ENCODE measurements around the gene IMPDH1. TPM values are rescaled to one million over a fixed set of nuclear protein-coding genes. Genes with fewer than 3 reads are reported as not detected.

Gene IMPDH1
- total and polyA plus RNA-seq, 2 donors (not counting 3 experiments of a cell fraction or from before 2014, with no cell fraction given) = 78.8 to 97.9 TPM

DNA sequence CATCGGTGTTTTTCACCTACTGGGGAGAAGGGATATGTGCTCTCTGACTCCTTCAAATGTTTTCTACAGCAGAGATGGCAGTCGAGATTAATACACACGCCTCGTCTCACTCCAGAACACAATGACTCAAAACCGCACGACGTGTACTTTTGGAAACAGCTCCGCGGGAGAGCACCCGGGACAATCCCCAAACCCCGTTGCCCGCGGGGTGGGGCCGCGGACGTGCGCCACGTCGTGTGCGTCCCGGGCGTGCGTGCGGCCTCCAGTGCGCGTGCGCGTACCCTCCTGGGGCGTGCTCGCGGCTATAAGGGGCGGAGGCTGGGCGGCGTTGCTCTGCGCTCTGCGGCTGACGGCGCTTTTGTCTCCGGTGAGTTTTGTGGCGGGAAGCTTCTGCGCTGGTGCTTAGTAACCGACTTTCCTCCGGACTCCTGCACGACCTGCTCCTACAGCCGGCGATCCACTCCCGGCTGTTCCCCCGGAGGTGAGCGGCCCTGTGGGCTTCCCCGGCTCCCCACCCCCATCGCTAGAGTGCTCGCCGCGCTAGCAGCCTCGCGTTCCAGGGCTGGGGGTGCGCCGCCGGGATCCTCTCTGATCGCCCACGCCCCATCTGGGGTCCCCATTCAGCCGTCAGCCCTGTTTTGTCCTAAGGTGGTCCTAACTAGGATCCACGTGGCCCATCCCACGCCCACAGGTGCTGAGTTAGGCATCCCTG lies 45.9 kb upstream of the IMPDH1 start, which contains the start of gene HILPDA:
TSS of gene HILPDA (plus strand) at position 336 of the 712 bp plus-strand sequence. CDS start 1,391 bp downstream, outside the sequence.
- FAIRE-seq (peak; percentile 84), DNase-seq (ENCODE audit: low read depth, low spot score) (peak; percentile 90)
- CTCF ChIA-PET = interaction anchor here (0.6 to 7.4 kb wide), 4 partner anchors 13 to 68 kb away, joined by 4 to 123 read pairs (median 5); no protein-coding TSS in a partner anchor
- Histone ChIP-seq H2AFZ (ENCODE audit: low read depth, low read length) (peak within 1 kb of the TSS; percentile 89), H3K4me3 (replicated peaks in 1 of 3; ENCODE audit: insufficient read depth in 1 of 3, low read depth in 1 of 3, low read length in 3 of 3) (peak within 1 kb of the TSS; percentile 16 to 77 (median 60)), H3K9me3 (replicated peaks; ENCODE audit: control insufficient read depth, insufficient read depth, low read length) (no peaks in the 10 kb centered on the region), H3K79me2 (ENCODE audit: control insufficient read depth, insufficient read depth, low read length) (peaks cover 20% of the 10 kb centered on the region), H3K9ac (replicated peaks; ENCODE audit: extremely low read depth, insufficient read depth, low read length) (peak within 1 kb of the TSS; percentile 62), H4K20me1 (replicated peaks; ENCODE audit: control insufficient read depth, extremely low read depth, insufficient read depth, low read length) (no peaks in the 10 kb centered on the region), H3K4me2 (ENCODE audit: insufficient read depth, low read length) (peak within 1 kb of the TSS; percentile 93), H3K27ac (ENCODE audit: insufficient read depth, low read depth, low read length) (peak within 1 kb of the TSS; percentile 31), H3K4me1 (ENCODE audit: control insufficient read depth, extremely low read depth, insufficient read depth, low read length) (peaks cover 29% of the 10 kb centered on the region), H3K36me3 (ENCODE audit: control insufficient read depth in 2 of 2, extremely low read depth in 1 of 2, insufficient read depth in 2 of 2, low read length in 2 of 2) (no peaks in the 10 kb centered on the region), H3K9me1 (replicated peaks; ENCODE audit: control insufficient read depth, extremely low read depth, insufficient read depth, low read length) (no peaks in the 10 kb centered on the region), H3K27me3 (ENCODE audit: control insufficient read depth in 2 of 2, insufficient read depth in 2 of 2, low read length in 2 of 2) (peaks cover 2 to 12% of the 10 kb centered on the region in 2 experiments)
- TSS peak; percentile 77 for BruUV-seq (replicated peaks)
- dilution Hi-C loops (cut with MboI; ENCODE audit: extremely low pct_ligation_motif_present, low sequenced_read_pairs) = no loop called here
- POLR2A ChIA-PET = no interaction called here
- intact Hi-C loops (cut with micrococcal nuclease) = no loop called here
- peak; percentile 52 for TF ChIP-seq GATA2 (IDR thresholded peaks at IDR 0.05; ENCODE audit: insufficient read depth, insufficient read length, low read depth, low read length)
- TF ChIP-seq, protein P1, sequence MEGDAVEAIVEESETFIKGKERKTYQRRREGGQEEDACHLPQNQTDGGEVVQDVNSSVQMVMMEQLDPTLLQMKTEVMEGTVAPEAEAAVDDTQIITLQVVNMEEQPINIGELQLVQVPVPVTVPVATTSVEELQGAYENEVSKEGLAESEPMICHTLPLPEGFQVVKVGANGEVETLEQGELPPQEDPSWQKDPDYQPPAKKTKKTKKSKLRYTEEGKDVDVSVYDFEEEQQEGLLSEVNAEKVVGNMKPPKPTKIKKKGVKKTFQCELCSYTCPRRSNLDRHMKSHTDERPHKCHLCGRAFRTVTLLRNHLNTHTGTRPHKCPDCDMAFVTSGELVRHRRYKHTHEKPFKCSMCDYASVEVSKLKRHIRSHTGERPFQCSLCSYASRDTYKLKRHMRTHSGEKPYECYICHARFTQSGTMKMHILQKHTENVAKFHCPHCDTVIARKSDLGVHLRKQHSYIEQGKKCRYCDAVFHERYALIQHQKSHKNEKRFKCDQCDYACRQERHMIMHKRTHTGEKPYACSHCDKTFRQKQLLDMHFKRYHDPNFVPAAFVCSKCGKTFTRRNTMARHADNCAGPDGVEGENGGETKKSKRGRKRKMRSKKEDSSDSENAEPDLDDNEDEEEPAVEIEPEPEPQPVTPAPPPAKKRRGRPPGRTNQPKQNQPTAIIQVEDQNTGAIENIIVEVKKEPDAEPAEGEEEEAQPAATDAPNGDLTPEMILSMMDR (IDR thresholded peaks at IDR 0.05; ENCODE audit: extremely low read depth in 1 of 2, insufficient read depth in 1 of 2, low read depth in 1 of 2, low read length in 2 of 2) = no peak
- TF ChIP-seq EZH2 (IDR thresholded peaks at IDR 0.05; ENCODE audit: borderline replicate concordance, low read depth, low read length, severe bottlenecking) = no peak
- TF ChIP-seq MYC (IDR thresholded peaks at IDR 0.05; ENCODE audit: low read depth, low read length) = no peak
- TF ChIP-seq, protein P2, sequence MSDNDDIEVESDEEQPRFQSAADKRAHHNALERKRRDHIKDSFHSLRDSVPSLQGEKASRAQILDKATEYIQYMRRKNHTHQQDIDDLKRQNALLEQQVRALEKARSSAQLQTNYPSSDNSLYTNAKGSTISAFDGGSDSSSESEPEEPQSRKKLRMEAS (IDR thresholded peaks at IDR 0.05; ENCODE audit: insufficient read depth, insufficient read length) = peak; percentile 7
- no peak for TF ChIP-seq FOS (IDR thresholded peaks at IDR 0.05; ENCODE audit: borderline replicate concordance, insufficient read depth, low read length)
- peak; percentile 95 for TF ChIP-seq POLR2A (IDR thresholded peaks at IDR 0.05; ENCODE audit: low read depth, low read length)
- peak; percentile 95 for TF ChIP-seq POLR2AphosphoS5 (IDR thresholded peaks at IDR 0.05; ENCODE audit: insufficient read depth, low read depth, low read length)
- no peak for TF ChIP-seq JUN (IDR thresholded peaks at IDR 0.05; ENCODE audit: borderline replicate concordance, insufficient read depth, insufficient read length, low read depth)
